ENCODE results near the gene SSPN.
A peak's percentile ranks its signal among the peaks of the same experiment; 100 is the strongest.

SSPN gene

GRCh38 chr12:26283046-26283445 is 87.7 kb downstream of the SSPN start:
- peak overlapping the region; percentile 10; the same call in 1 of the 2 replicates for H3K4me2 ChIP-seq (ENCODE audit: low read depth, low read length)
- peak overlapping the region; percentile 13 for H2AFZ ChIP-seq (ENCODE audit: low read length)
- H3K27ac ChIP-seq (ENCODE audit: low read length): peak overlapping the region; percentile 3; the same call in 1 of the 2 replicates
- no peak for DNase-seq
- no peaks in the 10 kb centered on the region for H3K36me3 ChIP-seq (replicated peaks; ENCODE audit: insufficient read depth, low read length)
- peaks cover 18% of the 10 kb centered on the region for H3K4me1 ChIP-seq (ENCODE audit: low read length)
- no peaks in the 10 kb centered on the region for H3K27me3 ChIP-seq (replicated peaks; ENCODE audit: insufficient read depth, low read length)
- H3K9ac ChIP-seq (ENCODE audit: low read length): no peak overlapping the region
- H4K20me1 ChIP-seq (ENCODE audit: insufficient read depth, low read length): no peaks in the 10 kb centered on the region
- H3F3A ChIP-seq (ENCODE audit: insufficient read depth, low read length): no peaks in the 10 kb centered on the region
- TF ChIP-seq CTCF (IDR thresholded peaks at IDR 0.05; ENCODE audit: low read length): no peak
- TF ChIP-seq EZH2phosphoT487 (IDR thresholded peaks at IDR 0.05; ENCODE audit: low read length): no peak
- TF ChIP-seq EZH2 (optimal IDR thresholded peaks at IDR 0.05; ENCODE audit: low read depth, low read length): no peak
- no peak overlapping the region for H3K4me3 ChIP-seq (ENCODE audit: low read length)
- no peaks in the 10 kb centered on the region for H3K9me3 ChIP-seq (replicated peaks; ENCODE audit: insufficient read depth, low read length)
- no peaks in the 10 kb centered on the region for H3K79me2 ChIP-seq (ENCODE audit: low read length)
- H3K9me2 ChIP-seq (replicated peaks; ENCODE audit: insufficient read depth, low read length): no peaks in the 10 kb centered on the region; the same call in 1 of the 2 replicates

- peaks cover 18% of the 10 kb centered on the region for H3K4me1 ChIP-seq (ENCODE audit: low read length)
- DNase-seq: no peak
- H3K9ac ChIP-seq (ENCODE audit: low read length): no peak overlapping the region
- no peaks in the 10 kb centered on the region for H3F3A ChIP-seq (ENCODE audit: insufficient read depth, low read length)
- peak overlapping the region; percentile 13 for H2AFZ ChIP-seq (ENCODE audit: low read length)
- H3K79me2 ChIP-seq (ENCODE audit: low read length): no peaks in the 10 kb centered on the region
- no peak overlapping the region for H3K27ac ChIP-seq (ENCODE audit: low read length)
- H4K20me1 ChIP-seq (ENCODE audit: insufficient read depth, low read length): no peaks in the 10 kb centered on the region
- H3K4me3 ChIP-seq (ENCODE audit: low read length): no peak overlapping the region
- TF ChIP-seq CTCF (IDR thresholded peaks at IDR 0.05; ENCODE audit: low read length): no peak
- TF ChIP-seq EZH2phosphoT487 (IDR thresholded peaks at IDR 0.05; ENCODE audit: low read length): no peak
- TF ChIP-seq EZH2 (optimal IDR thresholded peaks at IDR 0.05; ENCODE audit: low read depth, low read length): no peak
- H3K9me3 ChIP-seq (replicated peaks; ENCODE audit: insufficient read depth, low read length): no peaks in the 10 kb centered on the region
- H3K36me3 ChIP-seq (replicated peaks; ENCODE audit: insufficient read depth, low read length): no peaks in the 10 kb centered on the region
- no peaks in the 10 kb centered on the region; the same call in 1 of the 2 replicates for H3K9me2 ChIP-seq (replicated peaks; ENCODE audit: insufficient read depth, low read length)
- H3K4me2 ChIP-seq (ENCODE audit: low read depth, low read length): 0 out of 2 replicates have a peak overlapping the region, but pooled peaks have one; percentile 10
- H3K27me3 ChIP-seq (replicated peaks; ENCODE audit: insufficient read depth, low read length): no peaks in the 10 kb centered on the region
Observed at GRCh38 chr12:26283617-26284016, 88.2 kb downstream of the SSPN start.

- Histone ChIP-seq H3K9me3 (replicated peaks; ENCODE audit: insufficient read depth, low read length) (no peaks in the 10 kb centered on the region), H3K79me2 (ENCODE audit: low read length) (no peaks in the 10 kb centered on the region), H3K27me3 (replicated peaks; ENCODE audit: insufficient read depth, low read length) (no peaks in the 10 kb centered on the region), H3K27ac (ENCODE audit: low read length) (no peak overlapping the region), H3K4me1 (ENCODE audit: low read length) (peaks cover 18% of the 10 kb centered on the region), H3F3A (ENCODE audit: insufficient read depth, low read length) (no peaks in the 10 kb centered on the region), H3K36me3 (replicated peaks; ENCODE audit: insufficient read depth, low read length) (no peaks in the 10 kb centered on the region), H3K4me3 (ENCODE audit: low read length) (no peak overlapping the region), H3K9me2 (replicated peaks; ENCODE audit: insufficient read depth, low read length) (no peaks in the 10 kb centered on the region; the same call in 1 of the 2 replicates), H4K20me1 (ENCODE audit: insufficient read depth, low read length) (no peaks in the 10 kb centered on the region), H3K9ac (ENCODE audit: low read length) (no peak overlapping the region), H3K4me2 (ENCODE audit: low read depth, low read length) (no peak overlapping the region), H2AFZ (ENCODE audit: low read length) (no peak overlapping the region)
- DNase-seq: no peak
- no peak for TF ChIP-seq EZH2phosphoT487 (IDR thresholded peaks at IDR 0.05; ENCODE audit: low read length)
- TF ChIP-seq CTCF (IDR thresholded peaks at IDR 0.05; ENCODE audit: low read length): no peak
- no peak for TF ChIP-seq EZH2 (optimal IDR thresholded peaks at IDR 0.05; ENCODE audit: low read depth, low read length)
Observed at GRCh38 chr12:26285401-26285800, 90.0 kb downstream of the SSPN start.
